CD4-positive, alpha-beta T cell treated with Interferon gamma for 1 hour (primary cell): ENCODE results near the gene SOX5.

Experiments used
- DNase-seq: peaks from one replicate; pipeline ENCODE4 v3.0.0-alpha.2; 2020

The SOX5 gene

DNA sequence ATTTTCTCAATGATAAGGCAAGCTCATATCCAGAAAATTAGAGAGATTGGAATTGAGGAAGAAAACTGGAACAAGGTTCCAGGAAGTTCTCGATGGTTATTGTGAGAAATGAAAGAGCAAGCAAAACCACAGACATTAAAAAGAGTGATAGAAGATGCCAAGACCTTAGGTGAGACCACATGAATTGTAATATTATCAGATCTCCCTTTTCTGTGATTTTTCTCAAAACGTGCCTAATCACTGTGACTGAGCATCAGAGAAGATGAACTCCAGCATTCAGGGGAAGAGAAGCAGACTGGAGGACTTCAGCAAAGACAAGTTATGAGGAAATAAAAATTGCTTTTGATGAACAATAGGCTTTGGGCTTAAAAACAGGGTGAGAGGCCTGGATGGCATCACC, 278.8 kb downstream of the SOX5 start:
- no peak for DNase-seq

DNA sequence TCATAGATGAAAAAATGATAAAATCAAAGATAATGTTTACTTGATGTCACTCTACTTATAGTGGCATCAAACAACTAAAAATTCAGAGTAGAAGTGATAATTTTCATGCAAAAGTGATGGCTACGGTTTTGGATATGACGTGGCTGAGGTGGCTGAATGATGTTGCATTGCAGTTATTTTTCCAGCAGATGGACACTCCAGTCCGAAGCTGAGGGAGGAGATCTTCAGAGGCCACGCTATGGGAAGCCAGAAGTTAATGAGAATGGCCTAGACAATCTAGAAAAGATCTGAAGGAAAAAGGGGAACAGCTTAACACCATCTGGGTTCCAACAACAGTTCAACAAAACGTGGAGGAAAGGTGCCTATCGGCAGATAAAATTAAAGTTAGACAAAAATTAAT, 279.8 kb downstream of the SOX5 start:
- DNase-seq: no peak

DNA sequence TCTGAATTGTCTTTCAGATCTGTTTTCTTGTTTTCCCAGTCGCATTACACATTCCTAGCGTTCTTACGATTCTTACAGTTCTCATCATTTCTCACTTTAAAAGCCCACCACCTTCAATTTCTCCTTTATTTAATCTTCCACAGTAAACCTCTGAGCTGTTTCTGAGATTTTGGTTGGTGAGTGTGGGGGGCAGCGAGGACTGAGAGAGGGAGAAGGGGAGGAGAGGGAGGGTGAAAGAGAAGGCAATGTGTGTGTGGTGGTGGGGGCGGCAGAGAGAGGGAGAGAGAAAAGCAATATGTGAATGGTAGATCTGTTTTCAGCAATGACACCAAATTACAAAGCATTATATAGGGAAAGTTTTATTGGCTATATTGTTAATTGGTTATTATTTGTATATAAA, 282.6 kb downstream of the SOX5 start:
- DNase-seq: no peak

DNA sequence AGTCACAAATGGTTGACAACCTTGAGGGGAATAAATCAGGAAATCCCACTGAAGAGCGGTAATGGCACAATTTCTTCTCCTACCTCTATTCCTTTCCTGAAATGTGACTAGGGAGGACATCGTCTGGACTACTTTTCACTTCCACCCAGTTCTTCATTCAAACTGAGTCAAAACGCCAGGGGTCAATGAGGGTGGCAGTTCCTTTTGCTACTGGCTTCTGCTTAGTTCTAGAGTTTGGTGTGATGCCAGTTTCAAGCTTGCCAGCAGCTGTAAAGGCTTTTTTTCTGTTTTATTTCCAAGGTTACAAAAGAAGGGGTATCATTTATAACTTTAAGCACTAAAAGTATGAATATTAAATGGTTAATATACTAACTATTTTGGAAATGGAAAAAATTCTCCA, 286.5 kb downstream of the SOX5 start:
- DNase-seq: no peak

DNA sequence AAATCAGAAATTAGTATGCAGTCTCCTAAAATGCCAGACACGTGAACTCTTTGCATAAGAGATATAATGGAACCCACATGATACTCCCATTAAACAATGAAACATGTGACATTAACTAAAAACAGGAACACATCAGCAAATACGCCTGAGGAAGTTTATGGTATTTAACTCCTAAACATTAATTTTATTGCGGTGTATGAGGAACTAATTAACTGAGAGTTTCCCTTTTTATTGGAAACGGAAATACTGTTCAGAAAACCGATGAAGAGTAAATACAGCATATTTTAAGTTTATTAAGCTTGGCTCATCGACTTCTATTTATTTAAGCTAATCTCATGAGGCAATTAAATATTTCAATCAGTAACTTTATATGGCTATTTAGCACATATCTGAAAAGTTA, 290.3 kb downstream of the SOX5 start:
- DNase-seq: no peak

DNA sequence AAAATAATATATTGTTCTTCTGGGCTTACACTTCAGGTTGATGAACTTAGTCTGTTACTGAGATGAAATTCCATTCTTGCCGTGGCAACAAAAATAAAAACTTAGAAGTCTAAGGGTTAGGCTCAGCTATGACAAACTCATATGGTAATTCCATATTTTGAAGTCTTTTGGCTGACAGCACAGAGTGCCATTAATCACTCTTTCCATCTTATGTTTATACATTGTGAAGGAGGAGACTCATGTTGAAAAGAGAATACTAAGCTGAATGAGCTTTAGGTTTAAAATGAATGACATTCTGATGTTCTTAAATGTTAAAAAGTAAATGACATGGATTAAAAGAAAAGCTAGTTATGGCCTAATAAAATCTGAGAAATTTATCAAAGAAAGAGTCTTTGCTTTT, 291.9 kb downstream of the SOX5 start:
- DNase-seq: no peak

DNA sequence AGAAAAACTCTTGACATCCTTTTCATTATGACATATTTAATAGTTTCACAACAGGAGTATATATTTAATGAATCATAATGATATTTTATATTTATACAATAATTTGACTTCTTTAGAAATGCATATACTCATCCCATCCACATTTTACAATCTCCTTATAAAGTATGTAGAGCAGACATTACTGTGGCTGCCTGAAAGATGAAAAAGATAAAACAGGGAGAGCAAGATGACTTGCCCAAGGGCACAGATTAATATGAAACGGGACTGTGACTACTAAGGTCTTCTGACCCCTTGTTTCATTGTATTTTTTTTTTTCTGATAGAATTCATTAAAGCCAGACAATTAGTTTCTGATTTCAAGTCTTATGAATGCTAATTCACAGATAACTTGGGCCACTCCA, 293.6 kb downstream of the SOX5 start:
- DNase-seq: no peak

DNA sequence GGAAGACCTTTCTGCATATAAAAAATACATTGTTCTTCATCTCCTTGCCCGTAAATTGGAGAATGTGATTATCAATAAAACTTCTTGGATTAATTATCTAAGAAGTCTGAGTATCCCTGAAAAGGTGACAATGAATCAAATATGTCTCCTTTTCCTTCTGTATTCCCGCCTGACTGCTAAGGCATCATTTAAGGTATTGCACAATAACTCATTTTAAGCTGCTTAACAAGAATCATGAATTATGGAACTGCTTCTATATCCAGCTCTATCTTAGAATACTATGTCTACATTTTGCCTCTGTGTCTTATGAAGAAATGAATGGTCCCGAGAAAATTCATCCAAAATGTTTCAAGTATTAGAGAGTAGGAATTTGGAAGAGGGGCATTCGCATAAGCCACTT, 294.4 kb downstream of the SOX5 start:
- DNase-seq: no peak

DNA sequence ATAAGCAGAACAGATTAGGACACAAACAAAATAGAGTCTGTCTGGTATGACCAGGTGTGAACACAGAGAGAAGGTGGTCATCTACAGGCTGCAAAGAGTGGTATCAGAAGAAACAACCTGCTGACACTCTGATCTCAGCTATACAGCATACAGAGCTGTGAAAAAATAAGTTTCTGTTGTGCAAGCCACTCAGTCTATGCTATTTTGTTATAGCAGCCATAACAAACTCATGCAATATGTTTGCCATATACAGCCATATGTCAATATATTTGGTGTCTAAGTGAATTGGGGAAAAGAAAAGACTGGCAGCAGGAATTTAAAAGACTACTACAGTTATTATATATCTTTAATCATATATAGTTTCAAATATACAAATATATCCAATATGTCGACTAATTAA, 300.9 kb downstream of the SOX5 start:
- DNase-seq: no peak

DNA sequence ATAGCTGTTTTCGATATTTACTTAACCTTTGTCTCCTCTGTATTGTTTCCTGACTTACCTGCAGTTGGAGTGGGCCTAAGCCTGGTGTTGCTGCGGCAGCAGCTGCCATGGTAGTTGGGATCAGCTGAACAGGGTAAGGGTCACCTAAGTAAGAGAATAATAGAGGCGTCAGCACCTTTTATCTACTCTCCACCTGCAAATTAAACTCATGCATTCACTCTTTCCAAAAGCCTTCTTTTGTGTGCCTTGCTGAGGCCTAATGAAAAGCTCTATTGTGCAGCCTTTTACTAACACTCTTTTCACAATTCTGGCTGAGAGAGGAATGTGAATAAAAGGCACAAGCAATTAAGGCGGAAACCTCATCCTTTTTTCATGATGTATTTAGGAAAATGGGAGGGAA, 308.7 kb downstream of the SOX5 start:
- no peak for DNase-seq

DNA sequence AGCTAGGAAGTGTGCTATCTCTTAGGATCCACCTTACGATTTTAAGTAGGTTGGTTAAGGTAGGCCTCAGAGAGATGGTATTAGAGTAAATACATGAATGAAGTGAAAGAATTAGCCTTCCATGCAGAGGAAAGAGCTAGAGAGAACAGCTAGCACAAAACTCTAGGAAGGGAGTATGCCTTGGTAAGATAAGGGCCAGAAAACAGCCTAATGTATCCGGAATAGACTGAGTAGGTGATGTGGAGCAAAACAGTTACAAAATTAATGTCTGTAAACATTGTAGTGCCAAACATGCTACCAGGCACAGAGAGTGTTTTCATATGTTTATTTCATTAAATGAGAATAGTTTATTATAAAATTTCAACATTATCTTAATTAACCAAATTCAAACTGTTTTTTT, 315.1 kb downstream of the SOX5 start:
- no peak for DNase-seq

DNA sequence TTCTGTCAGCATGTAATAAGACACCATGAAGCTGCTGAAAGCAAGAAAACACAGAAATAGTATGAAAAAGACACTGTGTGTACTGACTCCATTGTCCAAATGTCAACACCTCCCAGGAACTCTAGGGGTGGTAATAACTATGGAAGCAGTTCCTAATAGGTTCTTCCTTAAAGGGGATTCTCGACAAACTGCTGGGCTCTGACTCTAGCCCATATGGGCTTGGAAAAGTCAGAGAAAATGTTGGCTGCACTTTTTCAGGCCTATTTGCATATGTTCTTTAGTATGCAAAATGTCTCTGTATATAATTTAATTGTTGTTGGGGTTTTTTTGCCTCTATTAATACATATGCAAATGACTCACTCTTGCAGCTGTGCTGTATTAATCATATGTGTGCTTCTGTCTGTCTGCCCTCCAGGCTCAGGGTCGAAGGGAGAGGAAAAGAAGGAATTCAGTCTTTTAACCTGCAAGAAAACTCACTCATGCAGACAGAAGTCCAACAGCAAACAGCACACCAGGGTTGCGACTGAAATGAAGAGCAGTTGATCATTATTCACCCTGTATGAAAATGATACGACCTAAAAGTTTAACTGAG, 317.6 kb downstream of the SOX5 start:
- no peak for DNase-seq

DNA sequence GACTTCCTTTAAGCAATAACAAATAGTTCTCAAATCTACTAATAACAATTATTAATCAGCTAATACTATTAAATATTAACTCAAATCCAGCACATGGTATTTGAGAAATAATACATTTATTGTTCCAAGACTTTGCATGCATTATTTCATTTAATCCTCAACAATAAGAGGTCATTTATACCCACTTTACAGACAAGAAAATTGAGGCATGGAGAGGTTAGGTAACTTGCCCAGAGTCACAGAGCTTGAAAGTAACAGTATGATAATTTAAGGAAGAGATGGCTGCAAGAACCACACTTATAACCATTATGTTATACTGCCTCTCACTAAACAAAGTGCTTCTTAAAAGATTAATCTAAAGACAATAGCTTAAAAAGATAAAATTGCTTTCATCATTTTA, 318.9 kb downstream of the SOX5 start:
- no peak for DNase-seq

DNA sequence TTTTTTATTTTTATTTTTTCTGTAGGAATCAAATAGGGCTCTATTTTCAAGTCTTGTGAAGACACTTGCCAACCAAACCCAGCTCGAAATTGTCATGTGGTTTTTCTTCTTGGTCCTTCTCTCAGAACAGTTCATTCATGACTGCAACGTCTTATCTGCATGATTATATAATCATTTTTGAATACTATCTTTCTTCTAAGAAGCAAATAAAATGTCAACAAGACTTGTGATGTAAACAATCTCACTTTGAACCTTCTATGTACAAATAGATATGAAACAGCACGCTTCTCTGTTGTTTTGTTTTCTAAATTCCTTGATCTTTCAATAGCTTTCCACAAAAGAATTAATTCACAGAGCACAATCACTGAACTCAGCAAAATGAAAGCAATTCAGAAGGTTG, 320.7 kb downstream of the SOX5 start:
- DNase-seq: no peak

DNA sequence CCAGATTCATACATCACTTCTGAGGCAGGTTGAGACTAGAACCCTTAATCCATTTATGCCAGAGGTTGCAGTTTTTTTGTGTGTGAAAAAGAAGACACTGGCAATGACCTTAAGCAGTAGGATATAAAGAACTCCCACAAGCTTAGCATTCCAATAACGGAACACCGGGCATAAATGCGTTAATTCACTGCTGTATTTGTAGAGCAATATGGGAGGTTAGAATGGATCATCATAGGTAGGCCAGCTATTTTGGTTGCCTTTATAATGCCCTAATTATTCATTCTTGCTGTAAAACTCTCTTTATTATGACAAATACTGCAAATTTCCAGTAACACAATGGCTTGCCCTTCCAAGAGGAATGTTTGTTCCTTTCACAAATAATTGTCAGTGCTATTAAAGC, 322.7 kb downstream of the SOX5 start:
- no peak for DNase-seq

DNA sequence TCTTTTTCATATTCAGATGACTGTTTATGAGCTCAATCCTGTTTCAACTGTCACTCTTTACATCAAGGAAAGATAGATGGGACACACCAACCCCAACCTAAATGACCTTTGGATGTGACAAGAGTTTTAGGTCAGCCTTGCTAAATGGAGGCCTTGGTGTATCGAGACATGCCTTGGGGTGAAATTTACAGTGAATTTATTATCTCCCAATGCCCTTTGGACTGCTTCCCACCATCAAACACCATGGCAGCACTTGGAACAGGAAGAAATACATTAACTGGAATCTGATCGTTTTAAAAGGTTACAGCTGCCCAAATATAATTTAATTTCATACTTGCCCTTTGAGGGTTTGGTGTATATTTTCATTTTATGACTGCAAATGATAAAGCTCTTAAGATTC, 327.6 kb downstream of the SOX5 start:
- no peak for DNase-seq

DNA sequence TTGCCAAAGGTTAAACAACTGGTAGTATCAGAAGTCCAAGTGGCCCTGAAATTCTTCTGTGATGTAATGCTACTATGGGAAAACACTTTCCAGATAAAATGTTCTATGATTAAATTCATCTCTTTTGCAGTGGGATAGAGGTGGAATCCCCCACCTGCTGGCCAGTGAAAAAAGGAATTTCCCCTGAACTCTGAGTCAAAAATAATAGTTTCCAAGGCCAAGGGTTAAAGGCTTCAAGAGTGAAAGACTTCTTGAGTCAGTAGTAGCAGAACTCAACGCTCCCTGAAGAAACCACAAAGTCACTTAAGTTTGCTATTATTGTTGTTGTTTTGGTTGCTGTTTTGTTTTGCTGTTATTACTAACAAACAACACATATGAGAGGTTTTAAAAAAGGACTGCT, 330.8 kb downstream of the SOX5 start:
- DNase-seq: no peak

DNA sequence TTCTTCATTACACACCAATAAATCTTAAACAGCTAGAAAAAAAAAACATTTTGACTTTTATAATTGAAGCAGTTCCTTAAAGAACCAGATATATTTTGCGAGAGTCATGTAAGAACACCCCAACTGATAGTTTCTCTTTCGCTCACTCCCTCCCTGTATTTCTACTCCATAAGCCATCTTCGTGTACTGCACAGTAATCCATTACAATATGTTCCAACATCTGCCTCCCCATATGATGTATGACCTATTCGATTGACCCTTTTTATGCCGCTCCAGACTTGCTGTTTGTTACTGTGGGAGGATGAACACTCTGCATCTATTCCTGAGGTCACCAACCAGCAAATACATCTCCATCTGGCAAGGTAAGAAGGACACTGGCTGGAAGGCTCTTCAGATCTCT, 331.7 kb downstream of the SOX5 start:
- DNase-seq: no peak

DNA sequence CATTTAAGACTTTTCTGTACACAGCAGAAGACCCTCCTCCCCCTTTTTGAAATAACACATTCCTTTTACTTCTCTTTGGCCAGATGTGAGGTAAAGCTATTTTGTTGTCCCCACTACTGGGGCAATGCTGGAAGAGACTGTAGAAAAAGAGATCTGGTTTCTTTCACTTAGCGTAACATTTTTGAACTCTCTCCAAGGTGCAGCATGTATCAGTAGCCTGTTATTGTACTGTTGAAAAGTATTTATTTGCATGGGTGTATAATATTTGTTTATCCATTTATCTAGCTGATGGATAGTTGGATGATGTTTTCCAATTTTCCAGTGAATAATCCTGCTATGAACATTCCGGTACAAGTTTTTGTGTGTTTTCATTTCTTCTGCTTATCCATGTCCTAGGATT, 335.2 kb downstream of the SOX5 start:
- DNase-seq: no peak

DNA sequence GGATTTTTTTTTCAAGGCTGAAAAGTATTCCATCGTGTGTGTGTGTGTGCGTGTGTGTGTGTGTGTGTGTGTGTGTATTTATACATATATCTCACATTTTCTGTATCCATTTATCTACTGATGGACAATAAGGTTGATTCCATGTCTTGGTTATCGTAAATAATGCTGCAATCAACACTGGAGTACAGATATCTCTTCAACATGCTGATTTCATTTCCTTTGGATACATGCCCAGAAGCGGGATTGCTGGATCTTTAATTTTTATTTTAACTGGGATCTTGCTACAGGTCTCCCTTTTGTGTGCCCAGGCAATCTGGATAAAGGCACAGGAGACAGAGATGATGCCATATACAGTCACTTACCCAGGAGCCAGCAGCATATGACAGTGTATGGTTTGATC, 338.1 kb downstream of the SOX5 start:
- DNase-seq: no peak

DNA sequence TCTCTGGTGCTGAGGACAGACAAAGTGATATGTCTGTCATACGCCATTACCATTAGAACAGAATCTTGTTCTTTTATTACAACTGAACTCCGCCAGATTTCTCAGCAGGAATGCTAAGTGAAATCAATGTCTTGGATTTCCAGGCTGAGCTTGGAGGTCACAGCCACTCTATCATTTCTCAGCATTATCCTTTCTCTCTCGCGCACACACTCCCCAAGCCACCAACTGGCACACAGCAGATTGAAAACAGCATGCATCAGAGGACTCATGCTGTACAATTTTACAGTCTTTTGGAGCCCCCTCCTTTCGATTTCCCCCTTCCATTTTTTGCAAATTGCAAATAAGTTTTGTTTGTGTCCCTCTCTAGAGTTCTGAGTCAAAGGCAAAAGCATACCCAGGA, 348.6 kb downstream of the SOX5 start:
- no peak for DNase-seq

DNA sequence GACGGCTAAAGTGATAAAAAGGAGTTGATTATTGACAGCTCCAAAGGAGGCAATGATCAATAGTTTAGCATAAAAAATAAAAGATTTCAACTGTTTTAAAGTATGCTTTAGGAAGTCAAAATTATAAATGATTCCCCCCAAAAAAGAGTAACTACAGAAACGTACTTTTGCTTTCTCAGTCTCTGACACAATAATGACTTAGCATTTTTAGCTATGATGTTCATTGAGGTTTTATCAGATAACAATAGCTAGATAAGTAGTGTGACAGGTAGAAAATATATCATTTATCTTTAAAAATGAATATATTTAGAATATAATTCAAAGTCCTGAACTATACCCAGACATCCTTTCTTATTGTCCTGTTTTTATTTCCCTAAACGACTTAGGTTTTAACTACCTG, 352.9 kb downstream of the SOX5 start:
- no peak for DNase-seq

DNA sequence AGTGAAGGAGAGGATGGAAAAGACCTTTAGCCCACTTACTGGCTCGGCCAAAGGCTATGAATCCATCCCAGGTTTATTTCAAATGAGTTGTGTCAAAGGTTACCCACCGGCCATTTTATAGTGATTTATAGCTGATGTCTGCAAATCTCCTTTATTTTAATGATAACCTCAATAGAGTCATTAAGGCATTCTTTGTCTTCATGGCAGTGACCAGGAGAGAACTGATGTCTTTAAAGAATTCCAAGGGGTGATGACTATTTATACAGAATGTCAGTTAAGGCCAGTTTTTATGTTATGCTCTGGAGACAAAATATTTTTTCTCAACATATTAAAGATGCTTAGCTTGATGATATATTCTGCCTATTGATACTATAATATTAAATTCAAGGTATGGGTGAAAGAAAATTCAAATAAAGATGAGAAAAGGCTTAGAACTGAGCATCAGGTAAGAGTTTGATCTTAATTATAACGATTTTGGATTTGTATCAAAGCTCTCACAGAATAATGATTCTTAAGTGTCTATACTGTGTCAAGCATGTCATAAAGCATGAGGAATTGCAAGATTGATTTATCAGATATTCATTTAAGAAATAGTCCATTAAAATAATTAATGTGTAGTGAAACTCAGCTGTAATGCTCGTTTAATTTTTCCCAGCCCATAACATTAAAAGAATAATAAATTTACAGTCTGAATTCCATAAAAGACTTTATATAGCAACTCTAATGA, 361.5 kb downstream of the SOX5 start:
- no peak for DNase-seq

DNA sequence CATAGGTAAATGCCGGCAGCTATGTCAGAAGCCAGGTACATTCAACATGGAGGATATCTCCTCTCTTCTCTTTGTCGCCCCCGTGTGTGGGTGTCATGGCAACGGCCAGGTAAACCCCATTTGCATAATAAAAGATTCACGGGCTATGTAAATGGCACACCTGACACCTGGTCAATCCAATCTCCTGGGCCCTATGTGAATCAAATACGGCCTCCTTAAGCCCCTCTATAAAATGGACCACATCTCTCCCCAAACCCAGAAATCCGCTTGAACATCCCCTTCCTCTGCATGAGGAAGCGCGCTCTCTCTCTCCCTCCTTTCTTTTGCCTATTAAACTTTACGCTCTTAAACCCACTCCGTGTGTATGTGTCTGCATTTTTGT, 363.7 kb downstream of the SOX5 start:
- no peak for DNase-seq

DNA sequence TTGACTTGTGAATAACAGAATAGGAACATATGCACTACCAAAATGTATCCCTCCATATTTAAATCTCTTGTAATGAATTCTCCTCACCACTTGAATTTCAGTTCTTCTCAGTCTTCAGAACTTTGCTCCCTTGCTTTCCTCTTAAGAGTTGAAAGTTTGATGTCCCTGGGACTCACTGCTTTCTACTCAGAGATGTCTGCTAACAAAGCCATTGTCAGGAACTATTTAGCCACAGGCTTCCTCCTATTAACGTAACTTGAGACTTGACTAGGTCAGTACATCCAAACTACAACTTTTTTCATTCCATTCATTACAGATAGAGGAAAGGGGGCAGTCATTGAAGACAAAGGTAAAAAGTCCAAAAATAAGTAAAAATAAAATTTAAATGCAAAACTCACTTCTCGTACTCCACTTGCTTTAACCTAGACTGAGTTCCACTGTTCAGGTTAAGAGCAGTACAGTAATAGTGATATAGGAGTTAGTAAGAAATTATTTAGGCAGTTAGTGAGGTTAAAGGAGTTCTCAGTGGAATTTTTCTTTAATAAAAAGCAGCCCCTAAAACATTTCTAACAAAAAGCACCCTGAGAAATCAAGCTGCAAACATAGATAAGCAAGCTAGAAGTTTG, 364.2 kb downstream of the SOX5 start:
- no peak for DNase-seq
